ENCODE data around the gene FBXL2. TPM values are rescaled to one million over a fixed set of nuclear protein-coding genes. Genes with fewer than 3 reads are reported as not detected.
"Not testable (repeated sequence)": the region's sequence is repeated elsewhere in the genome, so short reads cannot be mapped to it uniquely, and the experiment has no call there.

Gene FBXL2
- total RNA-seq, 1 donor from 2014 or later, result 11.5 TPM

DNA sequence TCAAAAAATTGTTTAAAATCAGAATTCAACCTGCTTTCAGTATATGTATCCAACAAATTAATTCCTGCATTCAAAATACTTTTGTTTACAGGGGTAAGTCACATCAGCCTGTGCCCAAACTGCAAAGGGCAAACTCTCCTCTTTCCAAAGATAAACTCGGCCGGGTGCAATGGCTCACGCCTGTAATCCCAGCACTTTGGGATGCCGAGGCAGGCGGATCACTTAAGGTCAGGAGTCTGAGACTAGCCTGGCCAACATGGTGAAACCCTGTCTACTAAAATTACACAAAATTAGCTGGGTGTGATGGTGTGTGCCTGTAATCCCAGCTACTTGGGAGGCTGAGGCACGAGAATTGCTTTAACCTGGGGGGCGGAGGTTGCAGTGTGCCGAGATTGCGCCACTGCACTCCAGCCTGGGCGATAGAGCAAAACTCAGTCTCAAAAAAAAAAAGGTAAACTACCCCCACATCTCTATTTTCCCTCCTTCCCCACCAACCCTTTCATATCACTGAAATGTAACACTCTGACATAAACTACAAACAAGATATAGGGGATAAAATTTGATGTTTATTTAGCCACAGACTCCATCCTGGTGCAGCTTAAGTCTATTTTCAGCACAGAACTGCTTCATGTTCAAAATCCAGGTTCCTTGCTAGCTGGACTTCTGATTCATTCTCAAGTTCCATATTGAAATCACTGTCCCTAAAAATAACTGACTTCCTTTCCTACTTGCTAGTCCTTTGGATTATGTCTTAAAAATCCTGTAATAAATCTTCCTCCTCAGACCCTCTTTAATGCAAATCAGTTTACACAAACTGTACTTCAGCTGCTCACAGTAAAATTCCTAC, 147.6 kb downstream of the FBXL2 start:
- Mint-ChIP-seq H3K4me1 (ENCODE audit: unreplicated experiment) (peaks cover 11% of the 10 kb centered on the region), H3K27ac (ENCODE audit: unreplicated experiment) (no peak overlapping the region), H3K4me3 (ENCODE audit: unreplicated experiment) (no peak overlapping the region)

DNA sequence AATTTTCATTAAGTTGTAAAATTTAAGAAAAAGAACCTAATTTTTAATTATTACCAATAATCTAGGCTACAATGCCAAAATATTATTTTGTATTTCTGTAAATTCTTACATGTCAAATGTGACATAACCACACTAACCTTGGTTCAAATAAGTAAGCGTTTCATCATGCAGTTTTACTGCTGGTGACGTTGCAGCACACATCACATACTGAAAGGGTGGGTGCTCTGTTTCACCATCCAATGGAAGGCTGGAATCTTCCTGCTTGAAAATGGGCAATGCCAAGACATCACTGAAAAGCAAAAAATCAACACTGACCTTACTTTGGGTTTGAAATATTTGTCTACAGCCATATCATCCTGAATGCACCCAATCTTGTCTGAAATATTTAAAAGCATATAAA, 148.2 kb downstream of the FBXL2 start:
- TF ChIP-seq, protein P1, sequence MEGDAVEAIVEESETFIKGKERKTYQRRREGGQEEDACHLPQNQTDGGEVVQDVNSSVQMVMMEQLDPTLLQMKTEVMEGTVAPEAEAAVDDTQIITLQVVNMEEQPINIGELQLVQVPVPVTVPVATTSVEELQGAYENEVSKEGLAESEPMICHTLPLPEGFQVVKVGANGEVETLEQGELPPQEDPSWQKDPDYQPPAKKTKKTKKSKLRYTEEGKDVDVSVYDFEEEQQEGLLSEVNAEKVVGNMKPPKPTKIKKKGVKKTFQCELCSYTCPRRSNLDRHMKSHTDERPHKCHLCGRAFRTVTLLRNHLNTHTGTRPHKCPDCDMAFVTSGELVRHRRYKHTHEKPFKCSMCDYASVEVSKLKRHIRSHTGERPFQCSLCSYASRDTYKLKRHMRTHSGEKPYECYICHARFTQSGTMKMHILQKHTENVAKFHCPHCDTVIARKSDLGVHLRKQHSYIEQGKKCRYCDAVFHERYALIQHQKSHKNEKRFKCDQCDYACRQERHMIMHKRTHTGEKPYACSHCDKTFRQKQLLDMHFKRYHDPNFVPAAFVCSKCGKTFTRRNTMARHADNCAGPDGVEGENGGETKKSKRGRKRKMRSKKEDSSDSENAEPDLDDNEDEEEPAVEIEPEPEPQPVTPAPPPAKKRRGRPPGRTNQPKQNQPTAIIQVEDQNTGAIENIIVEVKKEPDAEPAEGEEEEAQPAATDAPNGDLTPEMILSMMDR (IDR thresholded peaks at IDR 0.05; ENCODE audit: unreplicated experiment), result no peak
- Mint-ChIP-seq H3K27me3 (ENCODE audit: unreplicated experiment) (peaks cover 2% of the 10 kb centered on the region), H3K27ac (ENCODE audit: unreplicated experiment) (no peak overlapping the region), H3K36me3 (ENCODE audit: low read depth, unreplicated experiment) (peaks cover 13% of the 10 kb centered on the region), H3K9me3 (ENCODE audit: unreplicated experiment) (no peaks in the 10 kb centered on the region), H3K4me1 (ENCODE audit: unreplicated experiment) (peaks cover 11% of the 10 kb centered on the region), H3K4me3 (ENCODE audit: unreplicated experiment) (no peak overlapping the region)
- DNase-seq (ENCODE audit: low spot score), result no peak

More for the DNA sequence above, 147.6 kb downstream of the FBXL2 start:
- DNase-seq (ENCODE audit: low spot score), result no peak
- Mint-ChIP-seq H3K27me3 (ENCODE audit: unreplicated experiment) (peaks cover 2% of the 10 kb centered on the region), H3K36me3 (ENCODE audit: low read depth, unreplicated experiment) (peaks cover 15% of the 10 kb centered on the region), H3K9me3 (ENCODE audit: unreplicated experiment) (no peaks in the 10 kb centered on the region)
- TF ChIP-seq, protein P1 (IDR thresholded peaks at IDR 0.05; ENCODE audit: unreplicated experiment), result no peak

DNA sequence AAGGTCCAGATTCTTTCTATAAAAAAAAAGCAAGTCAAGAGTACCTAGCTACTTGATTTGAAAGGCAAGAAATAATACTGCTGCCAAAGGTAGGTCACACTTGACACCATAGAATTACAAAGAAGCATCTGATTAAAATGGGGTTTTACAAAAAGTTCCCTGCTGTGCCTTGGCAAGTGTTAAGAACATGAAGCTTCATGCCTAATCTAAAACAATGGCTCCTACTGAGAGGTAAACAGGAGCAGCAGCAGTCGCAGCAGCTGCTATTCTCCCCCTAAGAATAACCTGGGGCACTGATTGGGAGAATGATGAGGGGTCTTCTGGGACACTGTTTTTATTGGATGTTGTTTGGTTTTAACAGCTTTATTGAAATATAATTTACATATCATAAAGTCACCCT, 148.8 kb downstream of the FBXL2 start:
- TF ChIP-seq, protein P1 (IDR thresholded peaks at IDR 0.05; ENCODE audit: unreplicated experiment), result no peak
- H3K4me3 Mint-ChIP-seq (ENCODE audit: unreplicated experiment), result no peak overlapping the region
- H3K27me3 Mint-ChIP-seq (ENCODE audit: unreplicated experiment), result peaks cover 2% of the 10 kb centered on the region
- DNase-seq (ENCODE audit: low spot score), result no peak
- H3K4me1 Mint-ChIP-seq (ENCODE audit: unreplicated experiment), result peaks cover 17% of the 10 kb centered on the region
- peaks cover 8% of the 10 kb centered on the region for H3K36me3 Mint-ChIP-seq (ENCODE audit: low read depth, unreplicated experiment)
- no peaks in the 10 kb centered on the region for H3K9me3 Mint-ChIP-seq (ENCODE audit: unreplicated experiment)
- no peak overlapping the region for H3K27ac Mint-ChIP-seq (ENCODE audit: unreplicated experiment)

DNA sequence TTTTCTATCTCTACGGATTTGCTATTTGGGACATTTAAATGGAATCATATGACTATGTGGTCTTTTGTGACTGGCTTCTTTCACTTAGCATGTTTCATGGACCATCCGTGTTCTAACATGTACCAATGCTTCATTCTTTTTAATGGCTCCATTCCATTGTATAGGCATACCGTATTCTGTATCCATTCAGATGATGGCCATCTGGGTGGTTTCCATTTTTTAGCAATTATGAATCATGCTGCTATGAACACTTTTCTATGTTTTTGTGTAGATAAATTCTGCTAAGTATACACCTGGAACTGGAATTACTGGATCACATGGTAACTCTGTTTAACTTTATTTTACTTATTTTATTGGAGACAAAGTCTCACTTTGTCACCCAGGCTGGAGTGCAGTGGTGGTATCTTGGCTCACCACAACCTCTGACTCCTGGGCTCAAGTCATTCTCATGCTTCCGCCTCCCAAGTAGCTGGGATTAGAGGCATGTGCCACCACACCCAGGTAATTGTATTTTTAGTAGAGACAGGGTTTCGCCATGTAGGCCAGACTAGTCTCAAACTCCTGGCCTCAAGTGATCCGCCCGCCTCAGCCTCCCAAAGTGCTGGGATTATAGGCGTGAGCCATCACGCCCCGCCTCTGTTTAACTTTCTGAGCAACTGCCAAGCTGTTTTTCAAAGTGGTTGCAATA, 149.5 kb downstream of the FBXL2 start:
- no peak overlapping the region for H3K4me3 Mint-ChIP-seq (ENCODE audit: unreplicated experiment)
- H3K9me3 Mint-ChIP-seq (ENCODE audit: unreplicated experiment), result no peaks in the 10 kb centered on the region
- H3K36me3 Mint-ChIP-seq (ENCODE audit: low read depth, unreplicated experiment), result peaks cover 3% of the 10 kb centered on the region
- no peaks in the 10 kb centered on the region for H3K27me3 Mint-ChIP-seq (ENCODE audit: unreplicated experiment)
- DNase-seq (ENCODE audit: low spot score), result no peak
- peaks cover 18% of the 10 kb centered on the region for H3K4me1 Mint-ChIP-seq (ENCODE audit: unreplicated experiment)
- TF ChIP-seq, protein P1 (IDR thresholded peaks at IDR 0.05; ENCODE audit: unreplicated experiment), result no peak
- H3K27ac Mint-ChIP-seq (ENCODE audit: unreplicated experiment), result no peak overlapping the region

DNA sequence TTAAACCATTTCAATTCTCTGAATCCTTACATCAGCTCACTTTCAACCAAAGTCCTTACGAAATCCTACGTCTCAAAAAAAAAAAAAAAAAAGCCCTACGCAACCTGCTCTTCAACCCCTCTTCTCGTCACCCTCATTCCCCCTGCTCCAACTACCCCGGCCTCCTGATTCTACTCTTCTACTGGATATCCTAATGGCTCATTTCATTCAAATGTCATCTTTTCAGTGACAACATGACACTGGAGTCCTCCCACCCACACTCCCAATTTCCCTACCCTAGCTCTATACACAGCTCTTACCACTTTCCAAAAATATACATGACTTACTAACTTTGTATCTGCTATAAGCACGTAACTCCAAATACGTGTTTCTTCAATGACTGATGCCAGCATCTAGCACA, 151.5 kb downstream of the FBXL2 start:
- H3K9me3 Mint-ChIP-seq (ENCODE audit: unreplicated experiment), result no peaks in the 10 kb centered on the region
- H3K4me1 Mint-ChIP-seq (ENCODE audit: unreplicated experiment), result peaks cover 18% of the 10 kb centered on the region
- H3K36me3 Mint-ChIP-seq (ENCODE audit: low read depth, unreplicated experiment), result no peaks in the 10 kb centered on the region
- H3K4me3 Mint-ChIP-seq (ENCODE audit: unreplicated experiment), result no peak overlapping the region
- TF ChIP-seq, protein P1 (IDR thresholded peaks at IDR 0.05; ENCODE audit: unreplicated experiment), result no peak
- no peak for DNase-seq (ENCODE audit: low spot score)
- no peak overlapping the region for H3K27ac Mint-ChIP-seq (ENCODE audit: unreplicated experiment)
- no peaks in the 10 kb centered on the region for H3K27me3 Mint-ChIP-seq (ENCODE audit: unreplicated experiment)

DNA sequence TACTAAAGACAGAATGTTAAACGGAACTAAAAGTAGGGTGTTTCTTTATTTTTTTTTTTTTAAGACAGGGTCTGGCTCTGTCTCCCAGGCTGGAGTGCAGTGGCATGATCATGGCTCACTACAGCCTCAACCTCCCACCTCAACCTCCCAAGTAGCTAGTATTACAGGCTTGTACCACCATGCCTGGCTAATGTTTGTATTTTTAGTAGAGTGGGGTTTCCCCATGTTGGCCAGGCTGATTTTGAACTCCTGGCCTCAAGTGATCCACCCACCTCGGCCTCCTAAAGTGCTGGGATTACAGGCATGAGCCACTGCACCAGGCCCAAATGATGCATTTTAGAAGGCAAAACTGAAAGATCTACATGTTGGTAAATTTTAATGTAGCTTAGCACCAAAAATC, 152.1 kb downstream of the FBXL2 start:
- H3K4me1 Mint-ChIP-seq (ENCODE audit: unreplicated experiment), result peaks cover 18% of the 10 kb centered on the region
- not testable (repeated sequence) for H3K4me3 Mint-ChIP-seq (ENCODE audit: unreplicated experiment); DNase-seq (ENCODE audit: low spot score); H3K9me3 Mint-ChIP-seq (ENCODE audit: unreplicated experiment); H3K36me3 Mint-ChIP-seq (ENCODE audit: low read depth, unreplicated experiment); H3K27ac Mint-ChIP-seq (ENCODE audit: unreplicated experiment); H3K27me3 Mint-ChIP-seq (ENCODE audit: unreplicated experiment)
